GM18870 (cell line): ENCODE results near the gene RPS17.

Experiments used
- ATAC-seq: cut with Tn5 transposase; IDR thresholded peaks from one replicate; pipeline ENCODE4 v1.9.1; 2021; ENCODE audit warnings: moderate library complexity; ENCODE audit not compliant: unreplicated experiment

RPS17 gene

GRCh38 chr15:82540055-82540983, at the start of gene RPS17:
Gene RPS17, minus strand, starts transcription at chr15:82540457. Its CDS starts 29 bp downstream, at chr15:82540428.
- peak; percentile 75 for ATAC-seq

GRCh38 chr15:82587805-82588204, 47.5 kb upstream of the RPS17 start:
- ATAC-seq, result no peak

- ATAC-seq, result no peak
Measured at GRCh38 chr15:82585072-82585471, 44.8 kb upstream of the RPS17 start.

GRCh38 chr15:82580713-82581112, 40.5 kb upstream of the RPS17 start:
- no peak for ATAC-seq

GRCh38 chr15:82575335-82575734, 35.1 kb upstream of the RPS17 start:
- no peak for ATAC-seq

- no peak for ATAC-seq
Measured at GRCh38 chr15:82572986-82573385, 32.7 kb upstream of the RPS17 start.

GRCh38 chr15:82572311-82572710, 32.1 kb upstream of the RPS17 start:
- ATAC-seq, result no peak

- no peak for ATAC-seq
Measured at GRCh38 chr15:82571722-82572222, 31.5 kb upstream of the RPS17 start.

GRCh38 chr15:82570721-82571508, 30.7 kb upstream of the RPS17 start:
- no peak for ATAC-seq

- ATAC-seq, result no peak
Measured at GRCh38 chr15:82569834-82570233, 29.6 kb upstream of the RPS17 start.

- ATAC-seq, result no peak
Measured at GRCh38 chr15:82568986-82569385, 28.7 kb upstream of the RPS17 start.

- no peak for ATAC-seq
Measured at GRCh38 chr15:82567661-82568060, 27.4 kb upstream of the RPS17 start.

- no peak for ATAC-seq
Measured at GRCh38 chr15:82566690-82567089, 26.4 kb upstream of the RPS17 start.

GRCh38 chr15:82558502-82558901, 18.2 kb upstream of the RPS17 start:
- ATAC-seq, result no peak

GRCh38 chr15:82556315-82557035, 16.2 kb upstream of the RPS17 start:
- ATAC-seq, result no peak

- ATAC-seq, result no peak
Measured at GRCh38 chr15:82554849-82555248, 14.6 kb upstream of the RPS17 start.

GRCh38 chr15:82554351-82554750, 14.1 kb upstream of the RPS17 start:
- no peak for ATAC-seq

GRCh38 chr15:82553846-82554245, 13.6 kb upstream of the RPS17 start:
- ATAC-seq, result no peak

- ATAC-seq, result no peak
Measured at GRCh38 chr15:82552861-82553260, 12.6 kb upstream of the RPS17 start.

GRCh38 chr15:82551646-82552247, 11.5 kb upstream of the RPS17 start:
- ATAC-seq, result no peak
